Measurements from ENCODE around the gene TBC1D21. TPM values are rescaled to one million over a fixed set of nuclear protein-coding genes. Genes with fewer than 3 reads are reported as not detected.

Gene TBC1D21
- total and polyA plus RNA-seq, 2 of the 8 experiments (the other 6 are each of a cell fraction or from before 2014, with no cell fraction given) = not detected

DNA sequence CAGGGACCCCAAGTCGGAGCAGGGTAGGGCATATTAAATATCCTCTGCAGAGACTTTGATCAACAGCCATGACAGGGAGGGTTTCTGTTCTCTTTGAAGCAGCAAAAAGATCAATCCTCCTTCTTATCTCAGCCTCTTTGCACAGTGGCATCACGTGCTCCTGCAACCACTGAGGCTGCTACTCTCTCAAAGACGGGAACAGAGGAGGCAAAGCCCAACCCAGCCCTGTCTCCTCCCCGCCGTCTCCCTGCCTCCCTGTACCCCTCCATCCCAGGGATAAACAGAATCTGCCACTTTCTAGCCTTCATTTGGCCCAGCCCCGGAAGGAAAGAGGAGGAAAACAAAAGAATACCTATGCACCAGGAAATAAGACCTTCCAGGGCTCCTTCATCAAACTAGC, 7.5 kb upstream of the TBC1D21 start (continued):
- TF ChIP-seq, protein P1, sequence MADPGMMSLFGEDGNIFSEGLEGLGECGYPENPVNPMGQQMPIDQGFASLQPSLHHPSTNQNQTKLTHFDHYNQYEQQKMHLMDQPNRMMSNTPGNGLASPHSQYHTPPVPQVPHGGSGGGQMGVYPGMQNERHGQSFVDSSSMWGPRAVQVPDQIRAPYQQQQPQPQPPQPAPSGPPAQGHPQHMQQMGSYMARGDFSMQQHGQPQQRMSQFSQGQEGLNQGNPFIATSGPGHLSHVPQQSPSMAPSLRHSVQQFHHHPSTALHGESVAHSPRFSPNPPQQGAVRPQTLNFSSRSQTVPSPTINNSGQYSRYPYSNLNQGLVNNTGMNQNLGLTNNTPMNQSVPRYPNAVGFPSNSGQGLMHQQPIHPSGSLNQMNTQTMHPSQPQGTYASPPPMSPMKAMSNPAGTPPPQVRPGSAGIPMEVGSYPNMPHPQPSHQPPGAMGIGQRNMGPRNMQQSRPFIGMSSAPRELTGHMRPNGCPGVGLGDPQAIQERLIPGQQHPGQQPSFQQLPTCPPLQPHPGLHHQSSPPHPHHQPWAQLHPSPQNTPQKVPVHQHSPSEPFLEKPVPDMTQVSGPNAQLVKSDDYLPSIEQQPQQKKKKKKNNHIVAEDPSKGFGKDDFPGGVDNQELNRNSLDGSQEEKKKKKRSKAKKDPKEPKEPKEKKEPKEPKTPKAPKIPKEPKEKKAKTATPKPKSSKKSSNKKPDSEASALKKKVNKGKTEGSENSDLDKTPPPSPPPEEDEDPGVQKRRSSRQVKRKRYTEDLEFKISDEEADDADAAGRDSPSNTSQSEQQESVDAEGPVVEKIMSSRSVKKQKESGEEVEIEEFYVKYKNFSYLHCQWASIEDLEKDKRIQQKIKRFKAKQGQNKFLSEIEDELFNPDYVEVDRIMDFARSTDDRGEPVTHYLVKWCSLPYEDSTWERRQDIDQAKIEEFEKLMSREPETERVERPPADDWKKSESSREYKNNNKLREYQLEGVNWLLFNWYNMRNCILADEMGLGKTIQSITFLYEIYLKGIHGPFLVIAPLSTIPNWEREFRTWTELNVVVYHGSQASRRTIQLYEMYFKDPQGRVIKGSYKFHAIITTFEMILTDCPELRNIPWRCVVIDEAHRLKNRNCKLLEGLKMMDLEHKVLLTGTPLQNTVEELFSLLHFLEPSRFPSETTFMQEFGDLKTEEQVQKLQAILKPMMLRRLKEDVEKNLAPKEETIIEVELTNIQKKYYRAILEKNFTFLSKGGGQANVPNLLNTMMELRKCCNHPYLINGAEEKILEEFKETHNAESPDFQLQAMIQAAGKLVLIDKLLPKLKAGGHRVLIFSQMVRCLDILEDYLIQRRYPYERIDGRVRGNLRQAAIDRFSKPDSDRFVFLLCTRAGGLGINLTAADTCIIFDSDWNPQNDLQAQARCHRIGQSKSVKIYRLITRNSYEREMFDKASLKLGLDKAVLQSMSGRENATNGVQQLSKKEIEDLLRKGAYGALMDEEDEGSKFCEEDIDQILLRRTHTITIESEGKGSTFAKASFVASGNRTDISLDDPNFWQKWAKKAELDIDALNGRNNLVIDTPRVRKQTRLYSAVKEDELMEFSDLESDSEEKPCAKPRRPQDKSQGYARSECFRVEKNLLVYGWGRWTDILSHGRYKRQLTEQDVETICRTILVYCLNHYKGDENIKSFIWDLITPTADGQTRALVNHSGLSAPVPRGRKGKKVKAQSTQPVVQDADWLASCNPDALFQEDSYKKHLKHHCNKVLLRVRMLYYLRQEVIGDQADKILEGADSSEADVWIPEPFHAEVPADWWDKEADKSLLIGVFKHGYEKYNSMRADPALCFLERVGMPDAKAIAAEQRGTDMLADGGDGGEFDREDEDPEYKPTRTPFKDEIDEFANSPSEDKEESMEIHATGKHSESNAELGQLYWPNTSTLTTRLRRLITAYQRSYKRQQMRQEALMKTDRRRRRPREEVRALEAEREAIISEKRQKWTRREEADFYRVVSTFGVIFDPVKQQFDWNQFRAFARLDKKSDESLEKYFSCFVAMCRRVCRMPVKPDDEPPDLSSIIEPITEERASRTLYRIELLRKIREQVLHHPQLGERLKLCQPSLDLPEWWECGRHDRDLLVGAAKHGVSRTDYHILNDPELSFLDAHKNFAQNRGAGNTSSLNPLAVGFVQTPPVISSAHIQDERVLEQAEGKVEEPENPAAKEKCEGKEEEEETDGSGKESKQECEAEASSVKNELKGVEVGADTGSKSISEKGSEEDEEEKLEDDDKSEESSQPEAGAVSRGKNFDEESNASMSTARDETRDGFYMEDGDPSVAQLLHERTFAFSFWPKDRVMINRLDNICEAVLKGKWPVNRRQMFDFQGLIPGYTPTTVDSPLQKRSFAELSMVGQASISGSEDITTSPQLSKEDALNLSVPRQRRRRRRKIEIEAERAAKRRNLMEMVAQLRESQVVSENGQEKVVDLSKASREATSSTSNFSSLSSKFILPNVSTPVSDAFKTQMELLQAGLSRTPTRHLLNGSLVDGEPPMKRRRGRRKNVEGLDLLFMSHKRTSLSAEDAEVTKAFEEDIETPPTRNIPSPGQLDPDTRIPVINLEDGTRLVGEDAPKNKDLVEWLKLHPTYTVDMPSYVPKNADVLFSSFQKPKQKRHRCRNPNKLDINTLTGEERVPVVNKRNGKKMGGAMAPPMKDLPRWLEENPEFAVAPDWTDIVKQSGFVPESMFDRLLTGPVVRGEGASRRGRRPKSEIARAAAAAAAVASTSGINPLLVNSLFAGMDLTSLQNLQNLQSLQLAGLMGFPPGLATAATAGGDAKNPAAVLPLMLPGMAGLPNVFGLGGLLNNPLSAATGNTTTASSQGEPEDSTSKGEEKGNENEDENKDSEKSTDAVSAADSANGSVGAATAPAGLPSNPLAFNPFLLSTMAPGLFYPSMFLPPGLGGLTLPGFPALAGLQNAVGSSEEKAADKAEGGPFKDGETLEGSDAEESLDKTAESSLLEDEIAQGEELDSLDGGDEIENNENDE (IDR thresholded peaks at IDR 0.05; ENCODE audit: insufficient replicate concordance, low read length) = no peak
- TF ChIP-seq MAFK (IDR thresholded peaks at IDR 0.05; ENCODE audit: low read depth, low read length) (no peak), SIRT6 (IDR thresholded peaks at IDR 0.05; ENCODE audit: low read length) (no peak), KDM4A (IDR thresholded peaks at IDR 0.05; ENCODE audit: low read depth, low read length, severe bottlenecking) (no peak), CBX8 (IDR thresholded peaks at IDR 0.05; ENCODE audit: borderline replicate concordance, low read depth, low read length) (no peak), SP1 (IDR thresholded peaks at IDR 0.05; ENCODE audit: low read depth, low read length) (no peak), TAF7 (optimal IDR thresholded peaks at IDR 0.05; ENCODE audit: borderline replicate concordance, low read depth, low read length) (no peak), SP2 (IDR thresholded peaks at IDR 0.05; ENCODE audit: low read length) (no peak), EZH2 (IDR thresholded peaks at IDR 0.05; ENCODE audit: low read depth, low read length, severe bottlenecking) (no peak), NANOG (IDR thresholded peaks at IDR 0.05; ENCODE audit: insufficient read depth, low read depth, low read length, poor library complexity, severe bottlenecking) (no peak), HDAC6 (IDR thresholded peaks at IDR 0.05; ENCODE audit: low read depth, low read length) (no peak), CEBPB (IDR thresholded peaks at IDR 0.05; ENCODE audit: low read depth, low read length) (no peak), CHD2 (IDR thresholded peaks at IDR 0.05; ENCODE audit: low read length) (no peak)

Measured in H1 (cell line).